WI38 (cell line): Measurements from ENCODE around the gene CYB561D1.

Experiments
- H3K4me3 ChIP-seq: 2 replicates; pipeline ENCODE4 v1.5.1; 2011; ENCODE audit warnings: low read depth, mild to moderate bottlenecking, control low read depth, low read length
- TF ChIP-seq, protein P1 (sequence below): IDR thresholded peaks from 2 replicates; pipeline ENCODE4 v1.5.1; 2012; ENCODE audit warnings: low read depth, mild to moderate bottlenecking, control low read depth, low read length

CYB561D1 gene

DNA sequence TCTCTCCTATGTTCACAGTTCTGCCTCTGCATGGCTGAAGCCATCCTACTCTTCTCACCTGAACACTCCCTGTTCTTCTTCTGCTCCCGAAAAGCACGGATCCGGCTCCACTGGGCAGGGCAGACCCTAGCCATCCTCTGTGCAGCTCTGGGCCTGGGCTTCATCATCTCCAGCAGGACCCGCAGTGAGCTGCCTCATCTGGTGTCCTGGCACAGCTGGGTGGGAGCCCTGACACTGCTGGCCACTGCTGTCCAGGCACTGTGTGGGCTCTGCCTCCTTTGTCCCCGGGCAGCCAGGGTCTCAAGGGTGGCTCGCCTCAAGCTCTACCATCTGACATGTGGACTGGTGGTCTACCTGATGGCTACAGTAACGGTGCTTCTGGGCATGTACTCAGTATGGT lies 1.8 kb downstream of the CYB561D1 start:
- TF ChIP-seq, protein P1, sequence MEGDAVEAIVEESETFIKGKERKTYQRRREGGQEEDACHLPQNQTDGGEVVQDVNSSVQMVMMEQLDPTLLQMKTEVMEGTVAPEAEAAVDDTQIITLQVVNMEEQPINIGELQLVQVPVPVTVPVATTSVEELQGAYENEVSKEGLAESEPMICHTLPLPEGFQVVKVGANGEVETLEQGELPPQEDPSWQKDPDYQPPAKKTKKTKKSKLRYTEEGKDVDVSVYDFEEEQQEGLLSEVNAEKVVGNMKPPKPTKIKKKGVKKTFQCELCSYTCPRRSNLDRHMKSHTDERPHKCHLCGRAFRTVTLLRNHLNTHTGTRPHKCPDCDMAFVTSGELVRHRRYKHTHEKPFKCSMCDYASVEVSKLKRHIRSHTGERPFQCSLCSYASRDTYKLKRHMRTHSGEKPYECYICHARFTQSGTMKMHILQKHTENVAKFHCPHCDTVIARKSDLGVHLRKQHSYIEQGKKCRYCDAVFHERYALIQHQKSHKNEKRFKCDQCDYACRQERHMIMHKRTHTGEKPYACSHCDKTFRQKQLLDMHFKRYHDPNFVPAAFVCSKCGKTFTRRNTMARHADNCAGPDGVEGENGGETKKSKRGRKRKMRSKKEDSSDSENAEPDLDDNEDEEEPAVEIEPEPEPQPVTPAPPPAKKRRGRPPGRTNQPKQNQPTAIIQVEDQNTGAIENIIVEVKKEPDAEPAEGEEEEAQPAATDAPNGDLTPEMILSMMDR, result no peak
- H3K4me3 ChIP-seq, result no peak overlapping the region

GRCh38 chr1:109497449-109498160 lies 3.7 kb downstream of the CYB561D1 start:
- TF ChIP-seq, protein P1, result no peak
- no peak overlapping the region for H3K4me3 ChIP-seq

- H3K4me3 ChIP-seq, result no peak overlapping the region
- TF ChIP-seq, protein P1, result peak; percentile 54; the same call in 1 of the 2 replicates
Measured at GRCh38 chr1:109498161-109498801, 4.4 kb downstream of the CYB561D1 start.

GRCh38 chr1:109499081-109499480 lies 5.2 kb downstream of the CYB561D1 start:
- no peak overlapping the region for H3K4me3 ChIP-seq
- TF ChIP-seq, protein P1, result no peak

- no peak overlapping the region for H3K4me3 ChIP-seq
- TF ChIP-seq, protein P1, result peak; percentile 48
Measured at GRCh38 chr1:109499661-109500536, 6.0 kb downstream of the CYB561D1 start.

GRCh38 chr1:109500941-109501381 lies 7.1 kb downstream of the CYB561D1 start:
- TF ChIP-seq, protein P1, result no peak
- no peak overlapping the region for H3K4me3 ChIP-seq
